GM19099 (cell line): ENCODE measurements around the gene CORO2B.

ENCODE experiments used
- POLR2A ChIP-seq: IDR thresholded peaks from 3 replicates; pipeline ENCODE4 v1.6.1; 2011; ENCODE audit warnings: low read depth; ENCODE audit not compliant: insufficient read length; ENCODE audit errors: extremely low read depth

Gene CORO2B

DNA sequence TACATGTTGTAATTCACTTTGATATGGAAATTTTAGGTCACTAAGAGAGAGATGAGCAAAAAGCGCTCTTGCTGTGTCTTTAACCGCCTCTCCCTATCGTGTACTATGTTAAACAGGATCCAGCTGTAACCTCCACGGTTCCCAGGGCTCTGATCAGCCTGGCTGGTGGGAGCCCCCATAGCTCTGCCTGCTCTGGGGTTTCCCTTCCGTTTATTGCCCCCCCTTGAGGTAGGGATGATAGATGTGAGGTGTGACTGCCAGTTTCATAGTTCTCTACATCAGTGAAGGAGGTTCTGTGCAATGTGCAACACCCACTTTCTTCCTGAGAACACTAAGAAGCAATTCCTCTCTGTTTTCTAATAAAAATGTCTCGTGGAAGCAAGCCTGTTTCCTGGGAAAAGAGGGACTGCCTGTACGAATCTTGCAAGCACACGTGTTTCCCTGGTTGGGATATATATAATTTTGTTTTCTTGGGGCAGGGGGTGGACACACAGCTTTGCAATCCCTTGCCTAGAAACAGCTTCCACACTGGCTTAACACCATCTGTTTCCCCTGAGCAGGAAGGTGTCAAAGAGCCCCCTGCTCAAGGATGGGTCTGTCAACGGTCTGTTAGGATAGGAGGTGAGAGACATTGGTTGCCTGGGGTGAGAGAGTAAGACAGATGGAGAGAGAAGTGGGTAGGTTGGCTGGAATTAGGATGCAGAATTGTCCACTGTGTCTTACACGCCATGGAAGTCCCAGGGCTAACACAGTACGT, 23.8 kb downstream of the CORO2B start:
- TF ChIP-seq POLR2A = no peak

DNA sequence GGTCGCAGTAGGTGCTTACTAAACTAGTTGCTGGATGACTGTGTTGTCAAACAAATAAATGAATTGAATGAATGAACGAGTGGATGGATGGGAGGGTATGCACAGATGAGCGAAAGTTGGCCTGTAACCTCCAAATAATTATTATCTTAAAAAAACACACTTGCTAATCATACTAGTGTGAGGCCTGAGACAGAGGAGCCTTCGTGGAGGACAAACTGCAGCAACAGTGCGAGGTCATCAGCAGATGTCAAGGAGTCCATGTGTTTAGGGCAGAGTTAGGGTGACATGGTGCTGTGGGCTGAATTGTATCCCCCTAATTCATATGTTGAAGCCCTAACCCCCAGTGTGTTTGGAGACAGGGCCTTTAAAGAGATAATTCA, 24.4 kb downstream of the CORO2B start:
- no peak for TF ChIP-seq POLR2A

DNA sequence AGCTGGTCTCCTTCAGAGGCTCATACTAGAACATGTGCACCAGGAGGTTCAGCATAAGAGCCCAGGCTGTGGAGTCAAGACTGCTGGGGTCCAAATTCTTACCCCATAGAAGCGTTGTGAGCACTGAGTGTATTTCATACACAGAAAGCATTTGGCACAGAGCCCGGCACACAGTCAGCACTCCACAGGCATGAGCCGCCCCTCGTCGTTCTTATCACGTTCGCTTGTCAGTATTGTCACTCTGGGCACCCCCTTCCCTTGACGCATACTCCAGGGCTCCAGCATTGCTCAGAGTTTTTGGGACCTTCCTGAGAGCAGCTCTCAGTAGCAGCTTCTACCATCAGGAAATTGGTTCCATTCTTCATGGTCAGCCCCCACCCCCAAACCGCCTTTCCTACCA, 25.2 kb downstream of the CORO2B start:
- TF ChIP-seq POLR2A = no peak

DNA sequence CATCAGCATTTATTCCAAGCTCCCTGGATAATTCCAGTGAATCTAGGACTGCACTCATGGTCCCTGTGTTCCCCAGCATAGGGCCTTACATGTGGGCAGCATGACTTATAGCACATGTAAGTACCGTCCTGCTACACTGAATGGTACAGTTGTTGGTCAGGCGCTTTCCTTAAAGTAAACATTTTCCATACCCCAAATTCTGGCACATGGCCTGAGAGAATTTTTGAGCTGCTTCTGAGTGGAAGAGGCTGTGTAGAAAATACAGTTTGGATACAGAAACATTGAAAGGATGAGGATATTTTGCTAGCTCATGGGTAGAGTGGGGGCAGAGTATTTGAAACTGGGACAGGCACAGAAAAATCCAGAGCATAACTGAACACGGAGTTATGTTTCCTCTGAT, 27.6 kb downstream of the CORO2B start:
- TF ChIP-seq POLR2A = no peak

DNA sequence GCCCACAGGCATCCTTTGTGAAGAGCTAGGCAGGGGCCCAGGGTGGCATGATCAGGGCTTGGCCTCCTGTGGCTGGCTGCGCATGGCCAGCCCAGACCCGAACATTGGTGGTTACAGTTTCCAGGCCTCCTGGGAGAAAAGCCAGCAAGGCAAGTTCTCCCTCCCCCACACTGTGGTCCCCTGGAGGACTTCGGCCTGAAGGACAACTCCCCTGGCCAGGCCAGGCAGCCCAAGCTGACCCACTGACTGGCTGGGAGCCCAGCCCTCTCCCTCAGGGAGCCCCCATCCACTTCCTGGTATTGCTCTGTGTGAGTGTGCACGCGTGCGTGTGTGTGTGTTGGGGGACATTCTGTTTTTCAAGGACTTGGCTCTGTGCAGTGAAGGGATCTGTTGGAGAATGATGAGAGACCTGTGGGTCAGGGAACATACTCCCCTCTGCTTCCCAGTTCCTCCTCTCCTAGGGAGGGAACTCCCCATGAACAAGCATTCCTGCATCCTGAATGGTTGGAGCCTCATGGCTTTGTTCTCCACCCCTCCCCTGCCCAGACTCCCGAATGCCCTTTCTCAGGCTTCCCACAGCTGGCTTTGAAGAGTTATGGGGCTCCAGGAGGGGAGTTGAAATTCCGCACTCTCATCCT, 29.5 kb downstream of the CORO2B start:
- no peak for TF ChIP-seq POLR2A

DNA sequence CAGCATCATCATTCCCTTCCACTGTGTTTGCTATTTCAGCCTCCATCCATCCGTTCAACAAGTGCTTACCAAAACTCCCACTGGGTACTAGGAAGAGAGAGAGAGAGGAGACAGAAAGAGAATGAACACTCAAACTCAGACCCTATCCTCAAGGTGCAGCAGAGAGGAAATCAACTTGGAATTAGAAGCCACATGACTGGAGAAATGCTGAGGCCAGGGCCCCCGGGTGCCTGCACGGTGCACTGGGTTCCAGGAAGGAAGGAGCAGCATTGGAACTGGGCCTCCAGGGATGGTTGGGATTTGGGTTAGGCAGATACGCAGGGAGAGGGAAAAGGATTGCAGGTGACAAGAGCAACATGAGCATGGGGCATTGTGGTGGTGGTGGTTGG, 30.0 kb downstream of the CORO2B start:
- no peak for TF ChIP-seq POLR2A

DNA sequence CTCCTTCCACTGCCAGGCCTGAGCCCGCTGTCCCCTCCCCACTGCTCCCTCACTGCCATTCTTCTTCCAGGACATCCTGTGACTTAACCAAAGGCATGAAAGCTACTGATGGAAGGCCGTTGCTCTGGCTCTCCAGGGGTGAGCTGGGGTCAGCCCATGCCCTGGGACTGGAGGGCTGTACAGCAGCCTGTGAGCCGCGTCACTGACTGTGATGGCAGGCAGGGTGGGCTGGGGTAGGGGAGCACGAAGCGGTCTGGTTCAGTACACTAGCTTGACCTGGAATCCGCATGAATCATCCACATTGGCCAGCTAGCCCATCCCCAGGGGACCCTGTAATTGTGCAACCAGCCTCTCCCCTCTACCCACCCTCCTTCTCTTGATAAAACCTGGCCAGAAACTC, 30.8 kb downstream of the CORO2B start:
- no peak for TF ChIP-seq POLR2A

DNA sequence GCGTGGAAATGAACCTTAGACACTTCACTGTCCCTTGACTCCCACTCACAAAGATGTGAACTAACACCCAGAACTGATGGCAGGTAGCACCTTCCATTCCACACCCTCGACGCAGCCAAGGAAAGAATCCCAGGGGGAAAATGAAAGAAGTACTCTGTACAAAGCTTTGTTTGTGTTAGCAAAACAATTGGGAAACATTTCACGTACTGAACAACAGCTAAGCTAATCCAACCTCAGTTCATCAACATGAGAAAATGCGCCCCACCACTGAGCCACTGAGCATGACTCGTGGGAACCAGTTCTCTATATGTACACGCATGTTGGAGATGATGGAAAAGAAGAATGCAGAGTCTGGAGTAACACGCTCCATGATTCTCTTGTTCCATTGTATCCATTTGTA, 32.0 kb downstream of the CORO2B start:
- TF ChIP-seq POLR2A = no peak

DNA sequence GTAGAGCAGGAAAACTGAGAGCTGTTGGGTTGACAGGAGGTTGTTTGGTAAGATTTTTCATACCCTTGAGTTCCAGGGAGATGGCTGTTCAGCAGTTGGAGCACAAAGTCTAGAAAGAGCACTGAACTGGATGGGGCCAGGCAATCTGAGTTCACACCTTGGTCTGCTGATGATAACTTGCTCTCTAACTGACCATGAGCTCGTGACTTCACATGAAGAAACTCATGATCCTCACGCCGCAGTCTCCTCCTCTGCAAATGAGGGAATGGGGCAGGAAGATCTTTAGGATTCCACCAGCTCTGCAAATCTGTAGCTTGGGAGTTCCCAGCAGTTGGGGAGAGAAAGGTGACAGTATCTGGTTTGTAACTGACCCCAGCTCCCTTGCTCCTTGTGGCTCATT, 33.7 kb downstream of the CORO2B start:
- no peak for TF ChIP-seq POLR2A

DNA sequence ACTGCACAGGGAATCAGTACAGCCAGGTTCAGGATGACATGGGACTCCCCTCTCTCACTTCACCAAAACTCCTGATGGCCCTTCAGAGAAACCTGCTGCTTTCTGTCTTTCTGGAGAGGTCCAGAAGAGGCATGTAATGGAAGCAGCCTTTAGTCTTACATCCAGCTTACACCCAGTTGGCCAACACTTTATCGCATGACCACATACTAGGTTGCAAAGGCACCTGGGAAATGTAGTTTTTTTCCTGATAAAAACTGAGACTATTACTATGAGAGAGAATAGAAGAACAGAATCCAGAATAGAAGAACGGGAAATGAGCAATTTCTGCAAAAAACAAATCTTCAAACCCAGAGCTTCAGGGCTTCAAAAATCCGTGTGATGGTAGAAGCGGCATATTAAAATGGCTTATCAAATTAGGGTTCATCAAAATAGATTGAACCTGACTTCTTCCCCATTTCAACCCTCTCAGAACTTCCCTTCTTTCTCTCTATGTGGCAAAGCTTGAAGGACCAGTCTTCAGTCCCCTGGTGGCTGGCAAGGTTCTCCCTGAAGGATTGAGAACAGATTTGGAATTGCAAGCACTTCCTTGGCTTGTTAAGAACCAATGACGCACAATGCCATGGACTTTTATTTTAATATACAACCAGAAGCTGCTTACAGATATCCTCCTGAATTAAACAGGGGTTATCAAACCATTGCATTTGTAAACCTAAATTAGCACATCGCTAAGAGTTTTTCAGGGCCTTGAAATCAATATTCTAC, 34.4 kb downstream of the CORO2B start:
- TF ChIP-seq POLR2A = no peak

DNA sequence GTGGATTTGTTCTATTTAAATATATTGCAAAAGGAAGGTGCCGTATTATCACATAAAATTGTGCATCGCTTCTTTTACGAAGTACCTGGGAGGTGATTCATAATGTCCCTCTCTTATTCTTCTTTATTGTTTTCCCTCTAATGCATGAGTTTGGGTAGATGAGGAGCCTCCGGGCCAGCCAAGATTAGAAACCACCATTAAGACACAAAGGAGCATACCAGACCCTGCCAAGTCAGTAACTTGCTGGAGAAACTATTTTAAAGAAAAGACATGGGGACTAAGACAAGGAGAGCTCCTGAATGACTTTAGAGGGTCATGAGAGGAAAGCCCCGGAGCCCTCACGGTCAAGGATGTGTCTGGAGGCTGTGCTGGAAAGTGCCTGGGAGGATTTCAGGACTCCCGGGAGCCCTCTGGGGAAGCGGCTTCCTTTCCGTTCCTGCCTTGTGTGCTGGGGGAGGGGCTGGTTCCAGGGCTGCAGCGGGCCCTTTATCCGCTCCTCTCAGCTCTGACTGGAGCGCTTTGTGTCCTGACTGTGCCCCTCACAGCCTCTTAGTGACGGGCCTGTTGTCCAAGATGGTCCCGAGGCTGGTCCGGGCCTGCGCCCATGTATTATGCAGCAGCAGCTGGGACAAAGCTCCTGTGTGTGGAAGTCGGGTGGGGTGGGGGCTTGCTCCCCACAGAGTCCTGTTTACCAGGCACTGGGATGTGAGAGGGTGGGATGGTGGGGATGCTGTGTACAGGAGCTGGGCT, 35.7 kb downstream of the CORO2B start:
- TF ChIP-seq POLR2A = no peak

DNA sequence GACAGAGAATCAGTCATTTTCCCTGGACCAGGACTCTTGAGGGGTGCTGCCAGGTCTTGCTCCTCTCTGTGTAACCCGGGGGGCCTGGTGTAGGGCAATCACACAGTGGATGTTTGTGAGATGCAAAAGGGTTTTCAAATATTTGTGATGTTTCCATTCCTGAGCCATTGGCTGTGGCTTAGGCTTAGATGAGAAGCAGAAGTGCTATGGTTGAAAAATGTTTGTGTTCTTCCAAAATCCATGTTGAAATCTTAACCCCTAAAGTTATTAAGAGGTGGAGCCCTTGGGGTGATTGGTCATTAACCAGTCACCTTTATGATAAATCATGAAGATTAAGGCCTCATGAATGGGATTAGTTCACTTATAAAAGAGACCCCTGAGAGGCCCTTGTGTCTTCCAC, 36.5 kb downstream of the CORO2B start:
- no peak for TF ChIP-seq POLR2A

DNA sequence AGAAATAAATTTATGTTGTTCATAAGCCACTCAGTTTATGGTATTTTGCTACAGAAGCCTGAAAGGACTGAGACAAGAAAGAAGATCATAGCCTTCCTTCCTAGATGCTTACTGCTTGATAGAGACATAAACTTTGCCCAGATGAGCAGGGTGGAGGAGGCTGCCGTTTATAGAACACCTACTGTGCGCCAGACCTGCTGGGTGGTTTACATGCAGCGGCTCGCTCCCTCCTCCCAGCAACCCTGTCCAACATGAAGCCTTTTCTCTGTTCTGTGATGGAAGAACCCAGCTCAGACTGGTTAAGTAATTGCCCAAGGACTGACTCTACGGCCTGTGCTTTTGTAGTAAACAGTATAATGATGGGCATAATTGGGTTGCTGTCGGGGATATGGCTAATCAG, 37.0 kb downstream of the CORO2B start:
- no peak for TF ChIP-seq POLR2A

DNA sequence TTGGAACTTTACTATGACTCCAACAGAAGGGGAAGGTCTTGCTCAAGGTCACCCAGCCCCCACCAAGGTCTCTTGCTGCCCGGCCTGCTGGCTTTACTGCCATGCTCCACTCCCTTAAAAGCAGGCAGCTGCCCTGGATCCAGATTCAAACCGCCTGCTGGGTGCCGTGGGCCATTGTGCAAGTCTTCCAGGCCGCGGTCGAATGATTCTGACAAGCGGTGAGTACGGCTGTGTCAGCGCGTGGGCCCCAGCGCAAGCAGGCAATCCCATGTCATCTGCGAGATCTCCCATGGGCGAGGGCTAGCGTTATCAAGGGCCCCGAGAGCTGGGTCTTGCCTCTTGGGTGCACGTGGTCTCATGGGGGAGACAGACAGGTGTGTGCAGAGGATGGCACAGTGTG, 37.6 kb downstream of the CORO2B start:
- no peak for TF ChIP-seq POLR2A

DNA sequence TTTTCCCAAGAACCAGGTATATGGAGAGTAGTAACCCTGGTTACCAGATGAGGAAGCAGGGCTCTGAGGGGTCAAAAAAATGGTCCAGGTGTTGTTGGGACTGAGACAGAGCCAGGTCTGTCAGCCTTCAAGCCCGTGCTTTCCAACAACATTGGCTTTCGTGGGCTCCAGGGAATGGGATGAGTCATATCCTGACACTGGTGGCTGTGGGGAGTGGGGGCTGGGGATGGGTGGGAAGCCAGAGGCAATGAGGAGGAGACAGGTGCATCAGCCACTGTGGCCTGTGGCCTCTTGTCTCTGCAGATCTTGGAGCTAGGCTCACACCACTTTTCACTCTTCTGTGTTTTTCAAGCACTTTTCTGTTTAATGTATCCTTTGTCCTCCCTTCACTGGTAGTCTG, 38.2 kb downstream of the CORO2B start:
- no peak for TF ChIP-seq POLR2A
